ENCODE data around the gene ZFYVE26. TPM values are rescaled to one million over a fixed set of nuclear protein-coding genes. Genes with fewer than 3 reads are reported as not detected.
"Not testable (repeated sequence)": the region's sequence is repeated elsewhere in the genome, so short reads cannot be mapped to it uniquely, and the experiment has no call there.

ZFYVE26 gene
- total RNA-seq, 1 donor from 2014 or later: 33.9 TPM

DNA sequence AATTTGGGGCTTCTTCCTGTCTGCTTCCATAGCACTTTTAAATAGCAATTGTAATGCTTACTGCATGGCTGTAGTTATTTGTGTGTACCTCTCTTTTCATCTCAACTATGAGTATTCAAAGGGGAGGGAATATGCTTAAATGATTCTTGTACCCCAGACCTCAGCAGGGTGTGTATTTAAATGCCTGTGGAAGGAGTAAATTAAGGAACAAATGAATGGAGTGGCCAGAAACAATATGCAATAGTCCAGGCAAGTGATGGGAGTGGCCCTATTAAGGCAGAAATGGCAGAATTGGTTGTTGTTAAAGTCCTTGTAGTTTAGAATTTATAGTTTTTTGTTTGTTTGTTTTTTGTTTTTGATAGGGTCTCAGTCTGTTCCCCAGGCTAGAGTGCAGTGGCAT lies 4.7 kb upstream of the ZFYVE26 start:
- TF ChIP-seq, protein P1, sequence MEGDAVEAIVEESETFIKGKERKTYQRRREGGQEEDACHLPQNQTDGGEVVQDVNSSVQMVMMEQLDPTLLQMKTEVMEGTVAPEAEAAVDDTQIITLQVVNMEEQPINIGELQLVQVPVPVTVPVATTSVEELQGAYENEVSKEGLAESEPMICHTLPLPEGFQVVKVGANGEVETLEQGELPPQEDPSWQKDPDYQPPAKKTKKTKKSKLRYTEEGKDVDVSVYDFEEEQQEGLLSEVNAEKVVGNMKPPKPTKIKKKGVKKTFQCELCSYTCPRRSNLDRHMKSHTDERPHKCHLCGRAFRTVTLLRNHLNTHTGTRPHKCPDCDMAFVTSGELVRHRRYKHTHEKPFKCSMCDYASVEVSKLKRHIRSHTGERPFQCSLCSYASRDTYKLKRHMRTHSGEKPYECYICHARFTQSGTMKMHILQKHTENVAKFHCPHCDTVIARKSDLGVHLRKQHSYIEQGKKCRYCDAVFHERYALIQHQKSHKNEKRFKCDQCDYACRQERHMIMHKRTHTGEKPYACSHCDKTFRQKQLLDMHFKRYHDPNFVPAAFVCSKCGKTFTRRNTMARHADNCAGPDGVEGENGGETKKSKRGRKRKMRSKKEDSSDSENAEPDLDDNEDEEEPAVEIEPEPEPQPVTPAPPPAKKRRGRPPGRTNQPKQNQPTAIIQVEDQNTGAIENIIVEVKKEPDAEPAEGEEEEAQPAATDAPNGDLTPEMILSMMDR (IDR thresholded peaks at IDR 0.05; ENCODE audit: unreplicated experiment): no peak
- no peak for DNase-seq (ENCODE audit: low spot score, unreplicated experiment)
- peak overlapping the region; percentile 98 for H3K4me3 Mint-ChIP-seq (ENCODE audit: low read depth)
- peaks cover 2% of the 10 kb centered on the region for H3K36me3 Mint-ChIP-seq (ENCODE audit: insufficient read depth)
- no peaks in the 10 kb centered on the region for H3K9me3 Mint-ChIP-seq (ENCODE audit: low read depth)
- H3K4me1 Mint-ChIP-seq (ENCODE audit: low read depth): peaks cover 12% of the 10 kb centered on the region
- H3K27me3 Mint-ChIP-seq: no peaks in the 10 kb centered on the region
- H3K27ac Mint-ChIP-seq: no peak overlapping the region

DNA sequence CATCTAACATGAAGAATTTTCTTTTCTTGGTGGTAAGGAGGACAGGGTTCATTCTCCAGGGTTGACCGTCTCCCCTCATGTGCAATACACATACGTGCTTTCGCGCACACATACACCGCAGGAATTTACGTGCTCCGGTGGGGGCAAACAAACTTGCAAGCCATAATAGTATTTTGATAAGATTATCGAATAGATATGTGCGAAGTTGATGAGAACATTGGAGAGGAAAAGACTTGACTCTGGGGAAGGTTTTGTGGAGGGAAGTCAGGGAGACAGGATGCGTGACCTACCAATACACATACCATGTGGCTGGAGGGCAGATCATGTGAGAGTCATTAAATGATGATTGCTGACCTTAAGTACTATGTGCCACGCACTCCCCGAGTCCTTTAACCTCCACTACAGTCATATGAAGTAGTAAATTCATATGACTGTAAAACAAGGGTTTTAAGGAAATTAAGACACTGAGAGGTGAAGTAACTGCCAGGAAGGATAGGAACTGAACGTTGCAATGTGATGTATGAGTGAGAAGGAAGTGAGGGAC lies 4.1 kb upstream of the ZFYVE26 start:
- H3K27ac Mint-ChIP-seq: peak overlapping the region; percentile 95
- H3K36me3 Mint-ChIP-seq (ENCODE audit: insufficient read depth): no peaks in the 10 kb centered on the region
- no peaks in the 10 kb centered on the region for H3K27me3 Mint-ChIP-seq
- DNase-seq (ENCODE audit: low spot score, unreplicated experiment): no peak
- H3K4me3 Mint-ChIP-seq (ENCODE audit: low read depth): peak overlapping the region; percentile 98
- TF ChIP-seq, protein P1 (IDR thresholded peaks at IDR 0.05; ENCODE audit: unreplicated experiment): no peak
- H3K4me1 Mint-ChIP-seq (ENCODE audit: low read depth): peaks cover 16% of the 10 kb centered on the region
- H3K9me3 Mint-ChIP-seq (ENCODE audit: low read depth): no peaks in the 10 kb centered on the region

DNA sequence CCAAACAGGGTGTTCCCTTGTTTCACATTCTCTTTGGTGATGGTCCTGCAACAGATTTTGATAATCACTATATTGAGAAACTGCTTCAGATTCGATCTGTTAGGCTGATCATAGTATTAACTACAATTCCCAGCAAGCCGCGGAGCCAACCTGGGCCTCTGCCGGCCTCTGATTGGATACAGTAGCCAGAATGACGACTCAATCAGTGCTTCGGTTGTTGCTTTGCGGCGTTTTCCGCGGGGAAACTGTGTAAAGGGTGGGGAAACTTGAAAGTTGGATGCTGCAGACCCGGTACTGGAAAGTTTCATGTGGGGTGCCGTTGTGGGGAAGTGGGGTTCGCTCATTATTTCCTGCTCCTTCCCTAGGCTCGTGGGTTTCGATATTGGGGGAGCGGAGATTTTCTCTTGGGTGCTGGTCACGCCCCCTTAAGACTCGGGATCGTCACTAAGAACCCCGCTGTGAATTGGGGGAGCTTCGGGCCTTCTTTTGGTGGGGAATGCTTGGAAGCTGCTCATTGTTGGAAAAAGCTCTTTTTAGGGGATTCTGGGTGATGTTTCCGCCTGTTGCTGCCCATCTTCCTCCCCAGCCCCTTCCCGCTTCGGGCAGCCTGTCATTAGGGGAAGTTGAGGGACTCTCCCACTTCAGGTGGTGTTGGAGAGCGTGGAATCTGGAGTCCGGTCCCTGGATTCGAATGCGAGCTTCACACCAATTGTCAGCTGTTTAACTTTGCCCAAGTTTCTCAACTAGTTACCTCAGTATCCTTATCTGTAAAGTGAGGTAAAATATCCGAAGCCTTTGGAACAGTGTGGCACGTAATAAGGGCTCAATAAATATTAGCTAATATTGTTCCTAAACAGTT lies 3.4 kb upstream of the ZFYVE26 start, which contains the start of gene RAD51B:
Gene RAD51B, plus strand, starts transcription at position 217 of the 859 bp plus-strand sequence.
- Mint-ChIP-seq H3K4me1 (ENCODE audit: low read depth) (peaks cover 22% of the 10 kb centered on the region), H3K36me3 (ENCODE audit: insufficient read depth) (no peaks in the 10 kb centered on the region), H3K27me3 (no peaks in the 10 kb centered on the region), H3K9me3 (ENCODE audit: low read depth) (no peaks in the 10 kb centered on the region), H3K4me3 (ENCODE audit: low read depth) (peak within 1 kb of the TSS; percentile 98), H3K27ac (peak within 1 kb of the TSS; percentile 95)
- DNase-seq (ENCODE audit: low spot score, unreplicated experiment): peak; percentile 64
- TF ChIP-seq, protein P1 (IDR thresholded peaks at IDR 0.05; ENCODE audit: unreplicated experiment): no peak

DNA sequence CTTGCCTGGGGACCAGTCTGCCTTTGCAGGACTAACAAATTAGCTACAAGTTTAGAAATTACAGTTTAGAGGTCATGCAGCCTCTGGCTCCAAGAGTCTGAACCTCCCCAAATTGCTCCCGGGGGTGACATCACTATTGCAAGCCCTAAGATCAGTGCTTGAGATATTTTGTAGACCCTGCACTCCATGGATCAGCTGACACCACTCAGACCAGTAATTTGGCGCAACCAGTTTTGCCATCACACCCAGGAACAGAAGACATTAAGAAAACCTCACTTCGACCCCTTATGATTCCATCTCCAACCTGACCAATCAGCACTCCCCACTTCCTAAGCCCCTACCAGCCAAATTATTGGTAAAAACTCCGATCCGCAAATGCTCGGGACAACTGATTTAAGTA lies 2.1 kb upstream of the ZFYVE26 start:
- H3K36me3 Mint-ChIP-seq (ENCODE audit: insufficient read depth): not testable (repeated sequence)

DNA sequence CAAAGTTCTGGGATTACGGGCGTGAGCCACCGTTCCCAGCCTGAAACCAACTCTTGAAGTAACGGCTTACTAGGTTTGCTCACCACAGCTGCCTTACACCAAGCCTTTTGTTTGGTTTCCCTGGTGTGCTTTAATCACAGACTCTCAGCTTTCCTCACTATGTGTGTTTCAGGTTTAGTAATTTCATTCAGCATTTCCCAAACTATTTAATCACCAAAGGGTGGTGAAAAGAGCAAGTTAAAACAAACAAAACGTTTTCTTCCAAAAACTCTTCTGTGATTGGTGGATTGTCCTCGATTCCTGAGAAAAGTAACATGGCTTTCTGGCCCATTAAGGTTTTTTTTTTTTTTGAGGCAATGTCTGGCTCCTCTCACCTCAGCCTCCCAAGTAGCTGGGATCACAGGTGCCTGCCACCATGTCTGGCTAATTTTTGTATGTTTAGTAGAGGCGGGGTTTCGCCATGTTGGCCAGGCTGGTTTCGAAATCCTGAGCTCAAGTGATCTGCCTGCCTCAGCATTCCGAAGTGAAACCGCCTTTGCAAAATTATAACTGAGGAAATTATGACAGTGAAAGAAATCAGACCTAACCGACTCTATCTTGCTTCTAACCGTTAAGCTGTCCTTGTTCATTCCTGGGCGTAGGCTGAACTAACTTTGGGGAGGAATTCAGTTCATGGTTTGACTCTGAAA lies 1.5 kb upstream of the ZFYVE26 start:
- Mint-ChIP-seq H3K4me1 (ENCODE audit: low read depth) (peaks cover 24% of the 10 kb centered on the region), H3K4me3 (ENCODE audit: low read depth) (peak overlapping the region; percentile 48), H3K36me3 (ENCODE audit: insufficient read depth) (peaks cover 4% of the 10 kb centered on the region), H3K9me3 (ENCODE audit: low read depth) (no peaks in the 10 kb centered on the region), H3K27me3 (no peaks in the 10 kb centered on the region), H3K27ac (peak overlapping the region; percentile 64)
- no peak for DNase-seq (ENCODE audit: low spot score, unreplicated experiment)
- TF ChIP-seq, protein P1 (IDR thresholded peaks at IDR 0.05; ENCODE audit: unreplicated experiment): no peak

More for the DNA sequence above, 2.1 kb upstream of the ZFYVE26 start:
- not testable (repeated sequence) for DNase-seq (ENCODE audit: low spot score, unreplicated experiment); H3K27me3 Mint-ChIP-seq; H3K9me3 Mint-ChIP-seq (ENCODE audit: low read depth)
- H3K27ac Mint-ChIP-seq: peak overlapping the region; percentile 64
- H3K4me3 Mint-ChIP-seq (ENCODE audit: low read depth): peak overlapping the region; percentile 48
- peaks cover 24% of the 10 kb centered on the region for H3K4me1 Mint-ChIP-seq (ENCODE audit: low read depth)
